ENCODE data around the gene FCHSD1.

- TF ChIP-seq, protein P1, sequence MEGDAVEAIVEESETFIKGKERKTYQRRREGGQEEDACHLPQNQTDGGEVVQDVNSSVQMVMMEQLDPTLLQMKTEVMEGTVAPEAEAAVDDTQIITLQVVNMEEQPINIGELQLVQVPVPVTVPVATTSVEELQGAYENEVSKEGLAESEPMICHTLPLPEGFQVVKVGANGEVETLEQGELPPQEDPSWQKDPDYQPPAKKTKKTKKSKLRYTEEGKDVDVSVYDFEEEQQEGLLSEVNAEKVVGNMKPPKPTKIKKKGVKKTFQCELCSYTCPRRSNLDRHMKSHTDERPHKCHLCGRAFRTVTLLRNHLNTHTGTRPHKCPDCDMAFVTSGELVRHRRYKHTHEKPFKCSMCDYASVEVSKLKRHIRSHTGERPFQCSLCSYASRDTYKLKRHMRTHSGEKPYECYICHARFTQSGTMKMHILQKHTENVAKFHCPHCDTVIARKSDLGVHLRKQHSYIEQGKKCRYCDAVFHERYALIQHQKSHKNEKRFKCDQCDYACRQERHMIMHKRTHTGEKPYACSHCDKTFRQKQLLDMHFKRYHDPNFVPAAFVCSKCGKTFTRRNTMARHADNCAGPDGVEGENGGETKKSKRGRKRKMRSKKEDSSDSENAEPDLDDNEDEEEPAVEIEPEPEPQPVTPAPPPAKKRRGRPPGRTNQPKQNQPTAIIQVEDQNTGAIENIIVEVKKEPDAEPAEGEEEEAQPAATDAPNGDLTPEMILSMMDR (IDR thresholded peaks at IDR 0.05 in 2 of 3, conservative IDR thresholded peaks at IDR 0.05 in 1 of 3; ENCODE audit: borderline replicate concordance in 1 of 3, insufficient read depth in 1 of 3, low read depth in 2 of 3, low read length in 2 of 3) = no peak
- TF ChIP-seq SP1 (IDR thresholded peaks at IDR 0.05; ENCODE audit: low read depth) (no peak), CBX3 (IDR thresholded peaks at IDR 0.05; ENCODE audit: low read depth) (no peak), EZH2 (IDR thresholded peaks at IDR 0.05) (no peak), JUND (IDR thresholded peaks at IDR 0.05) (no peak), POLR2A (IDR thresholded peaks at IDR 0.05; ENCODE audit: borderline replicate concordance, extremely low read depth, insufficient read depth, insufficient read length) (no peak), YY1 (IDR thresholded peaks at IDR 0.05; ENCODE audit: extremely low read depth, insufficient replicate concordance, low read depth, low read length) (no peak), ZFX (IDR thresholded peaks at IDR 0.05) (no peak), RAD21 (IDR thresholded peaks at IDR 0.05; ENCODE audit: low read depth) (no peak), EZH2phosphoT487 (IDR thresholded peaks at IDR 0.05; ENCODE audit: borderline replicate concordance) (no peak)
- TF ChIP-seq, protein P2, sequence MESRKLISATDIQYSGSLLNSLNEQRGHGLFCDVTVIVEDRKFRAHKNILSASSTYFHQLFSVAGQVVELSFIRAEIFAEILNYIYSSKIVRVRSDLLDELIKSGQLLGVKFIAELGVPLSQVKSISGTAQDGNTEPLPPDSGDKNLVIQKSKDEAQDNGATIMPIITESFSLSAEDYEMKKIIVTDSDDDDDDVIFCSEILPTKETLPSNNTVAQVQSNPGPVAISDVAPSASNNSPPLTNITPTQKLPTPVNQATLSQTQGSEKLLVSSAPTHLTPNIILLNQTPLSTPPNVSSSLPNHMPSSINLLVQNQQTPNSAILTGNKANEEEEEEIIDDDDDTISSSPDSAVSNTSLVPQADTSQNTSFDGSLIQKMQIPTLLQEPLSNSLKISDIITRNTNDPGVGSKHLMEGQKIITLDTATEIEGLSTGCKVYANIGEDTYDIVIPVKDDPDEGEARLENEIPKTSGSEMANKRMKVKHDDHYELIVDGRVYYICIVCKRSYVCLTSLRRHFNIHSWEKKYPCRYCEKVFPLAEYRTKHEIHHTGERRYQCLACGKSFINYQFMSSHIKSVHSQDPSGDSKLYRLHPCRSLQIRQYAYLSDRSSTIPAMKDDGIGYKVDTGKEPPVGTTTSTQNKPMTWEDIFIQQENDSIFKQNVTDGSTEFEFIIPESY (IDR thresholded peaks at IDR 0.05; ENCODE audit: extremely low read depth, insufficient replicate concordance, low read length) = no peak
- TF ChIP-seq, protein P3, sequence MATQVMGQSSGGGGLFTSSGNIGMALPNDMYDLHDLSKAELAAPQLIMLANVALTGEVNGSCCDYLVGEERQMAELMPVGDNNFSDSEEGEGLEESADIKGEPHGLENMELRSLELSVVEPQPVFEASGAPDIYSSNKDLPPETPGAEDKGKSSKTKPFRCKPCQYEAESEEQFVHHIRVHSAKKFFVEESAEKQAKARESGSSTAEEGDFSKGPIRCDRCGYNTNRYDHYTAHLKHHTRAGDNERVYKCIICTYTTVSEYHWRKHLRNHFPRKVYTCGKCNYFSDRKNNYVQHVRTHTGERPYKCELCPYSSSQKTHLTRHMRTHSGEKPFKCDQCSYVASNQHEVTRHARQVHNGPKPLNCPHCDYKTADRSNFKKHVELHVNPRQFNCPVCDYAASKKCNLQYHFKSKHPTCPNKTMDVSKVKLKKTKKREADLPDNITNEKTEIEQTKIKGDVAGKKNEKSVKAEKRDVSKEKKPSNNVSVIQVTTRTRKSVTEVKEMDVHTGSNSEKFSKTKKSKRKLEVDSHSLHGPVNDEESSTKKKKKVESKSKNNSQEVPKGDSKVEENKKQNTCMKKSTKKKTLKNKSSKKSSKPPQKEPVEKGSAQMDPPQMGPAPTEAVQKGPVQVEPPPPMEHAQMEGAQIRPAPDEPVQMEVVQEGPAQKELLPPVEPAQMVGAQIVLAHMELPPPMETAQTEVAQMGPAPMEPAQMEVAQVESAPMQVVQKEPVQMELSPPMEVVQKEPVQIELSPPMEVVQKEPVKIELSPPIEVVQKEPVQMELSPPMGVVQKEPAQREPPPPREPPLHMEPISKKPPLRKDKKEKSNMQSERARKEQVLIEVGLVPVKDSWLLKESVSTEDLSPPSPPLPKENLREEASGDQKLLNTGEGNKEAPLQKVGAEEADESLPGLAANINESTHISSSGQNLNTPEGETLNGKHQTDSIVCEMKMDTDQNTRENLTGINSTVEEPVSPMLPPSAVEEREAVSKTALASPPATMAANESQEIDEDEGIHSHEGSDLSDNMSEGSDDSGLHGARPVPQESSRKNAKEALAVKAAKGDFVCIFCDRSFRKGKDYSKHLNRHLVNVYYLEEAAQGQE (IDR thresholded peaks at IDR 0.05; ENCODE audit: low read depth) = no peak
These were observed 29.6 kb upstream of the FCHSD1 start for GRCh38 chr5:141680751-141681201.
